SK-N-SH (cell line): ENCODE measurements around the gene MAPKAP1. TPM values are rescaled to one million over a fixed set of nuclear protein-coding genes. Genes with fewer than 3 reads are reported as not detected.

Source experiments
- CTCF ChIA-PET: fragments of 300-600, 350-600 bp; formaldehyde crosslinking; extraction: SDS; loops from one replicate; lab custom pipeline; 2021; lab: Yijun Ruan, JAX
- POLR2A ChIA-PET: fragments of 350-600 bp; sonication (Branson Sonifier 250); formaldehyde crosslinking; extraction: SDS; loops from one replicate; lab custom pipeline; 2020; ENCODE audit warnings: antibody characterized with exemption, inconsistent platforms; lab: Yijun Ruan, JAX
- DNase-seq: peaks from one replicate; pipeline ENCODE4 v3.0.0; 2012
- H2AFZ ChIP-seq: fragments of 200-600 bp; sonication (generic); 2 replicates; pipeline ENCODE4 v1.8.1; 2016; ENCODE audit warnings: antibody characterized with exemption, mild to moderate bottlenecking, low read depth
- H3F3A ChIP-seq: fragments of 200-600 bp; sonication (generic); replicated peaks from 2 replicates; pipeline ENCODE3; 2016; ENCODE audit warnings: antibody characterized with exemption, mild to moderate bottlenecking; ENCODE audit not compliant: insufficient read depth
- H3K27ac ChIP-seq, 2 experiments: fragments of 200-500 bp in 1 of 2; fragments of 200-600 bp in 1 of 2; sonication (Bioruptor generic) in 1 of 2; sonication (generic), shearing (Covaris generic) in 1 of 2; 2 replicates each; pipeline versions ENCODE4 v1.5.1 to v1.6.1; 2014 to 2016; ENCODE audit warnings: low read depth in 2 of 2, inconsistent platforms in 1 of 2, low read length in 1 of 2, mild to moderate bottlenecking in 1 of 2, mixed read lengths in 1 of 2
- H3K27me3 ChIP-seq: fragments of 200-600 bp; sonication (generic), shearing (Covaris generic); 2 replicates; pipeline ENCODE4 v1.6.1; 2016; ENCODE audit warnings: mixed run types; ENCODE audit not compliant: insufficient read depth
- H3K36me3 ChIP-seq, 2 experiments: fragments of 200-500 bp in 1 of 2; fragments of 200-600 bp in 1 of 2; sonication (Bioruptor generic) in 1 of 2; sonication (generic) in 1 of 2; replicated peaks in 1 of 2; 2 replicates each; pipeline versions ENCODE3 to v1.5.1; 2014 to 2016; ENCODE audit warnings: low read length in 1 of 2, mild to moderate bottlenecking in 1 of 2; ENCODE audit not compliant: insufficient read depth in 2 of 2, control insufficient read depth in 1 of 2
- H3K4me1 ChIP-seq, 2 experiments: fragments of 200-500 bp in 1 of 2; fragments of 200-600 bp in 1 of 2; sonication (Bioruptor generic) in 1 of 2; sonication (generic), shearing (Covaris generic) in 1 of 2; 2 replicates each; pipeline versions ENCODE4 v1.5.1 to v1.6.1; 2014 to 2016; ENCODE audit warnings: low read depth in 1 of 2, low read length in 1 of 2, mixed run types in 1 of 2; ENCODE audit not compliant: insufficient read depth in 2 of 2, control insufficient read depth in 1 of 2
- H3K4me2 ChIP-seq: fragments of 200-600 bp; sonication (generic), shearing (Covaris generic); 2 replicates; pipeline ENCODE4 v1.6.1; 2017; ENCODE audit warnings: mixed run types
- H3K4me3 ChIP-seq, 2 experiments: fragments of 200-500 bp in 1 of 2; fragments of 200-600 bp in 1 of 2; sonication (Bioruptor generic) in 1 of 2; sonication (generic), shearing (Covaris generic) in 1 of 2; 2 replicates each; pipeline versions ENCODE4 v1.5.1 to v1.8.1; 2014 to 2016; ENCODE audit warnings: low read depth in 2 of 2, inconsistent platforms in 1 of 2, low read length in 1 of 2, mild to moderate bottlenecking in 1 of 2, mixed read lengths in 1 of 2, moderate library complexity in 1 of 2
- H3K79me2 ChIP-seq: fragments of 200-600 bp; sonication (generic); 2 replicates; pipeline ENCODE4 v1.8.1; 2017; ENCODE audit warnings: mild to moderate bottlenecking; ENCODE audit not compliant: insufficient read depth
- H3K9ac ChIP-seq: fragments of 200-600 bp; sonication (generic); 2 replicates; pipeline ENCODE4 v1.6.1; 2017; ENCODE audit warnings: mixed run types
- H3K9me2 ChIP-seq: fragments of 200-600 bp; sonication (generic); 2 replicates; pipeline ENCODE4 v1.6.1; 2017; ENCODE audit warnings: mixed run types
- H3K9me3 ChIP-seq: fragments of 200-600 bp; sonication (generic); 2 replicates; pipeline ENCODE4 v1.6.1; 2017; ENCODE audit warnings: mixed run types, mild to moderate bottlenecking, moderate library complexity
- H4K20me1 ChIP-seq: fragments of 200-600 bp; sonication (generic); 2 replicates; pipeline ENCODE4 v1.6.1; 2017; ENCODE audit warnings: mild to moderate bottlenecking, mixed run types; ENCODE audit not compliant: insufficient read depth
- CHD2 ChIP-seq: fragments of 150-350 bp; IDR thresholded peaks from 2 replicates; pipeline ENCODE4 v1.6.1; 2018; ENCODE audit warnings: low read length; ENCODE audit not compliant: partially characterized antibody
- EZH2phosphoT487 ChIP-seq: fragments of 200-600 bp; sonication (generic); IDR thresholded peaks from 2 replicates; pipeline ENCODE4 v1.6.1; 2017; ENCODE audit warnings: low read depth, mixed run types, mild to moderate bottlenecking, antibody characterized with exemption, moderate library complexity, borderline replicate concordance
- FOSL2 ChIP-seq: IDR thresholded peaks from 2 replicates; pipeline ENCODE4 v1.4.0; 2012; ENCODE audit warnings: low read depth, mild to moderate bottlenecking, moderate library complexity, borderline replicate concordance
- FOXJ3 ChIP-seq: sonication (generic); formaldehyde crosslinking; IDR thresholded peaks from 2 replicates; pipeline ENCODE4 v1.5.1; 2020; ENCODE audit warnings: mild to moderate bottlenecking, missing genetic modification reagents
- GABPA ChIP-seq: IDR thresholded peaks from 2 replicates; pipeline ENCODE4 v1.4.0; 2012; ENCODE audit warnings: low read depth, mild to moderate bottlenecking
- IRF3 ChIP-seq: fragments of 150-350 bp; IDR thresholded peaks from 2 replicates; pipeline ENCODE4 v1.6.1; 2016; ENCODE audit warnings: mild to moderate bottlenecking, low read depth, low read length
- JUND ChIP-seq: IDR thresholded peaks from 2 replicates; pipeline ENCODE4 v1.4.0; 2012
- MAX ChIP-seq: IDR thresholded peaks from 2 replicates; pipeline ENCODE4 v1.4.0; 2012; ENCODE audit warnings: low read depth
- MEF2A ChIP-seq: IDR thresholded peaks from 2 replicates; pipeline ENCODE4 v1.4.0; 2012; ENCODE audit warnings: low read depth, borderline replicate concordance
- MXI1 ChIP-seq: IDR thresholded peaks from 2 replicates; pipeline ENCODE4 v1.6.1; 2012; ENCODE audit warnings: mild to moderate bottlenecking, low read depth, low read length, improper control_type of control experiment
- NRF1 ChIP-seq: IDR thresholded peaks from 2 replicates; pipeline ENCODE4 v1.6.1; 2012; ENCODE audit warnings: low read depth, mild to moderate bottlenecking, low read length
- POLR2AphosphoS5 ChIP-seq: IDR thresholded peaks from 2 replicates; pipeline ENCODE4 v1.6.1; 2012; ENCODE audit warnings: low read depth, low read length
- RAD21 ChIP-seq: IDR thresholded peaks from 2 replicates; pipeline ENCODE4 v1.6.1; 2012; ENCODE audit warnings: mild to moderate bottlenecking, low read length
- SMC3 ChIP-seq: IDR thresholded peaks from 2 replicates; pipeline ENCODE4 v1.6.1; 2012; ENCODE audit warnings: low read depth, low read length, improper control_type of control experiment
- TAF1 ChIP-seq: IDR thresholded peaks from 2 replicates; pipeline ENCODE4 v1.6.1; 2012; ENCODE audit warnings: low read depth, mild to moderate bottlenecking, low read length, moderate library complexity, borderline replicate concordance
- TEAD4 ChIP-seq: IDR thresholded peaks from 2 replicates; pipeline ENCODE4 v1.4.0; 2012; ENCODE audit warnings: mild to moderate bottlenecking, borderline replicate concordance; ENCODE audit not compliant: insufficient read depth
- USF1 ChIP-seq: IDR thresholded peaks from 2 replicates; pipeline ENCODE4 v1.4.0; 2012; ENCODE audit warnings: low read depth, borderline replicate concordance
- ZBTB33 ChIP-seq: IDR thresholded peaks from 2 replicates; pipeline ENCODE4 v1.4.0; 2012; ENCODE audit warnings: low read depth, borderline replicate concordance
- WGBS: methylation state at CpG from one replicate; pipeline ENCODE4 v1.1.6; 2017; ENCODE audit warnings: low lambda C conversion rate; 5-methylcytosine and 5-hydroxymethylcytosine counted together
- polyA plus RNA-seq, 3 experiments: library from polyadenylated mRNA; depleted of rRNA; stranded (reverse); fragments of >200 nt; gene quantifications; 2 replicates each; pipeline ENCODE4 v1.2.3, GENCODE V29; 2012
- TF ChIP-seq, protein P1 (sequence below): fragments of 150-350 bp; IDR thresholded peaks from 2 replicates; pipeline ENCODE4 v1.6.1; 2017; ENCODE audit warnings: antibody characterized with exemption, low read length, low read depth, borderline replicate concordance

The MAPKAP1 gene
- polyA plus RNA-seq, 1 of the 3 experiments (the other 2 are of a cell fraction), result 117 TPM

GRCh38 chr9:125492719-125493118, 214.3 kb downstream of the MAPKAP1 start:
- Histone ChIP-seq H3K27ac (no peak overlapping the region), H3K36me3 (no peaks in the 10 kb centered on the region), H3K4me1 (peaks cover 0 to 19% of the 10 kb centered on the region in 2 experiments; a peak in 2 of 4 replicates), H3K4me3 (no peak overlapping the region), H4K20me1 (no peaks in the 10 kb centered on the region), H2AFZ (no peak overlapping the region), H3K79me2 (no peaks in the 10 kb centered on the region), H3K9ac (no peak overlapping the region), H3K9me3 (no peaks in the 10 kb centered on the region), H3F3A (no peaks in the 10 kb centered on the region), H3K9me2 (no peaks in the 10 kb centered on the region), H3K27me3 (no peaks in the 10 kb centered on the region), H3K4me2 (no peak overlapping the region)
- no peak for TF ChIP-seq POLR2AphosphoS5
- TF ChIP-seq SMC3, result no peak
- no peak for TF ChIP-seq TAF1
- no peak for TF ChIP-seq NRF1
- no peak for TF ChIP-seq JUND
- no peak for TF ChIP-seq FOXJ3 (CRISPR knock-in tag)
- TF ChIP-seq, protein P1, sequence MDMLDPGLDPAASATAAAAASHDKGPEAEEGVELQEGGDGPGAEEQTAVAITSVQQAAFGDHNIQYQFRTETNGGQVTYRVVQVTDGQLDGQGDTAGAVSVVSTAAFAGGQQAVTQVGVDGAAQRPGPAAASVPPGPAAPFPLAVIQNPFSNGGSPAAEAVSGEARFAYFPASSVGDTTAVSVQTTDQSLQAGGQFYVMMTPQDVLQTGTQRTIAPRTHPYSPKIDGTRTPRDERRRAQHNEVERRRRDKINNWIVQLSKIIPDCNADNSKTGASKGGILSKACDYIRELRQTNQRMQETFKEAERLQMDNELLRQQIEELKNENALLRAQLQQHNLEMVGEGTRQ, result no peak
- no peak for TF ChIP-seq USF1
- no peak for TF ChIP-seq MEF2A
- no peak for TF ChIP-seq ZBTB33
- TF ChIP-seq IRF3, result no peak
- TF ChIP-seq TEAD4, result no peak
- no peak for TF ChIP-seq EZH2phosphoT487
- TF ChIP-seq RAD21, result no peak
- TF ChIP-seq GABPA, result no peak
- TF ChIP-seq FOSL2, result no peak
- no peak for TF ChIP-seq CHD2
- TF ChIP-seq MAX, result no peak
- no peak for TF ChIP-seq MXI1
- ChIA-PET POLR2A (no interaction called here), CTCF (interaction anchor here (0.8 kb wide), 1 partner anchor 64 kb away, joined by 3 read pairs; no protein-coding TSS in a partner anchor)
- DNase-seq, result no peak
- 96% methylated on average over 2 of the region's 2 CpGs for WGBS
